ENCODE data around the gene CARD16. TPM values are rescaled to one million over a fixed set of nuclear protein-coding genes. Genes with fewer than 3 reads are reported as not detected.
"Not testable (repeated sequence)": the region's sequence is repeated elsewhere in the genome, so short reads cannot be mapped to it uniquely, and the experiment has no call there.

CARD16 gene
- total RNA-seq, 1 experiment from 2014 or later = not detected

DNA sequence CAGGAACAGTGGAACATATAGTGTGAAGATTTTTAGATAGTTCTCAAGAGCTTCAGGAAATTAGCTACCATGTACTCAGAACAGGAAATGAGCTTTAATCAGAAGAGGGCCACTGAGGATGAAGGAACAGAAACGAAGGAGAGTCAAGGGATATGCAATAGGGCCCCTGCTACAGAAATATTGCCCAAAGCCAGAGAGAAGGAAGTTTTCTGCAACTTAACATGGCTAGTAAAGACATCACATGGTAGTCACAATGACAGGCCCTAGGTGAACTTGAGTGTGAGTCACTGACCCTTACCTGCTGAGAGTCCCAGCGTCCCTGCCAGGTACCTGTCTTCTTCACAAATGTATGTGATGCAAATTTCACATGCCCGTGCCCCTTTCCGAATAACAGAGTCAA, 25.2 kb upstream of the CARD16 start:
- Mint-ChIP-seq H3K36me3 (no peaks in the 10 kb centered on the region), H3K4me1 (peaks cover 8% of the 10 kb centered on the region), H3K4me3 (no peak overlapping the region), H3K9me3 (no peaks in the 10 kb centered on the region), H3K27me3 (ENCODE audit: low read depth) (no peaks in the 10 kb centered on the region), H3K27ac (no peak overlapping the region)
- no peak for DNase-seq (ENCODE audit: low spot score)
- no peak for TF ChIP-seq RELA (CRISPR knock-in tag; IDR thresholded peaks at IDR 0.05; ENCODE audit: borderline replicate concordance)
- TF ChIP-seq, protein P1, sequence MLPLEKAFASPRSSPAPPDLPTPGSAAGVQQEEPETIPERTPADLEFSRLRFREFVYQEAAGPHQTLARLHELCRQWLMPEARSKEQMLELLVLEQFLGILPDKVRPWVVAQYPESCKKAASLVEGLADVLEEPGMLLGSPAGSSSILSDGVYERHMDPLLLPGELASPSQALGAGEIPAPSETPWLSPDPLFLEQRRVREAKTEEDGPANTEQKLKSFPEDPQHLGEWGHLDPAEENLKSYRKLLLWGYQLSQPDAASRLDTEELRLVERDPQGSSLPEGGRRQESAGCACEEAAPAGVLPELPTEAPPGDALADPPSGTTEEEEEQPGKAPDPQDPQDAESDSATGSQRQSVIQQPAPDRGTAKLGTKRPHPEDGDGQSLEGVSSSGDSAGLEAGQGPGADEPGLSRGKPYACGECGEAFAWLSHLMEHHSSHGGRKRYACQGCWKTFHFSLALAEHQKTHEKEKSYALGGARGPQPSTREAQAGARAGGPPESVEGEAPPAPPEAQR (CRISPR knock-in tag; IDR thresholded peaks at IDR 0.05) = no peak
- TF ChIP-seq, protein P2, sequence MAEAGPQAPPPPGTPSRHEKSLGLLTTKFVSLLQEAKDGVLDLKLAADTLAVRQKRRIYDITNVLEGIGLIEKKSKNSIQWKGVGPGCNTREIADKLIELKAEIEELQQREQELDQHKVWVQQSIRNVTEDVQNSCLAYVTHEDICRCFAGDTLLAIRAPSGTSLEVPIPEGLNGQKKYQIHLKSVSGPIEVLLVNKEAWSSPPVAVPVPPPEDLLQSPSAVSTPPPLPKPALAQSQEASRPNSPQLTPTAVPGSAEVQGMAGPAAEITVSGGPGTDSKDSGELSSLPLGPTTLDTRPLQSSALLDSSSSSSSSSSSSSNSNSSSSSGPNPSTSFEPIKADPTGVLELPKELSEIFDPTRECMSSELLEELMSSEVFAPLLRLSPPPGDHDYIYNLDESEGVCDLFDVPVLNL (CRISPR knock-in tag; IDR thresholded peaks at IDR 0.05; ENCODE audit: borderline replicate concordance, low read depth) = no peak
- TF ChIP-seq, protein P3, sequence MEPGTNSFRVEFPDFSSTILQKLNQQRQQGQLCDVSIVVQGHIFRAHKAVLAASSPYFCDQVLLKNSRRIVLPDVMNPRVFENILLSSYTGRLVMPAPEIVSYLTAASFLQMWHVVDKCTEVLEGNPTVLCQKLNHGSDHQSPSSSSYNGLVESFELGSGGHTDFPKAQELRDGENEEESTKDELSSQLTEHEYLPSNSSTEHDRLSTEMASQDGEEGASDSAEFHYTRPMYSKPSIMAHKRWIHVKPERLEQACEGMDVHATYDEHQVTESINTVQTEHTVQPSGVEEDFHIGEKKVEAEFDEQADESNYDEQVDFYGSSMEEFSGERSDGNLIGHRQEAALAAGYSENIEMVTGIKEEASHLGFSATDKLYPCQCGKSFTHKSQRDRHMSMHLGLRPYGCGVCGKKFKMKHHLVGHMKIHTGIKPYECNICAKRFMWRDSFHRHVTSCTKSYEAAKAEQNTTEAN (CRISPR knock-in tag; IDR thresholded peaks at IDR 0.05) = no peak
- no peak for TF ChIP-seq ESRRA (CRISPR knock-in tag; IDR thresholded peaks at IDR 0.05; ENCODE audit: borderline replicate concordance)
- TF ChIP-seq AFF4 (CRISPR knock-in tag; IDR thresholded peaks at IDR 0.05; ENCODE audit: borderline replicate concordance) = no peak
- TF ChIP-seq CREM (CRISPR knock-in tag; IDR thresholded peaks at IDR 0.05) = no peak
- TF ChIP-seq SOX15 (CRISPR knock-in tag; IDR thresholded peaks at IDR 0.05) = no peak
- TF ChIP-seq PRDM15 (CRISPR knock-in tag; IDR thresholded peaks at IDR 0.05) = no peak
- TF ChIP-seq FOXP1 (CRISPR knock-in tag; IDR thresholded peaks at IDR 0.05; ENCODE audit: borderline replicate concordance) = no peak
- TF ChIP-seq ELF4 (CRISPR knock-in tag; IDR thresholded peaks at IDR 0.05; ENCODE audit: low read depth) = no peak
- TF ChIP-seq HMGA2 (CRISPR knock-in tag; IDR thresholded peaks at IDR 0.05) = no peak
- POLR2A ChIA-PET = no interaction called here
- no peak for ATAC-seq
- CTCF ChIA-PET = no interaction called here

DNA sequence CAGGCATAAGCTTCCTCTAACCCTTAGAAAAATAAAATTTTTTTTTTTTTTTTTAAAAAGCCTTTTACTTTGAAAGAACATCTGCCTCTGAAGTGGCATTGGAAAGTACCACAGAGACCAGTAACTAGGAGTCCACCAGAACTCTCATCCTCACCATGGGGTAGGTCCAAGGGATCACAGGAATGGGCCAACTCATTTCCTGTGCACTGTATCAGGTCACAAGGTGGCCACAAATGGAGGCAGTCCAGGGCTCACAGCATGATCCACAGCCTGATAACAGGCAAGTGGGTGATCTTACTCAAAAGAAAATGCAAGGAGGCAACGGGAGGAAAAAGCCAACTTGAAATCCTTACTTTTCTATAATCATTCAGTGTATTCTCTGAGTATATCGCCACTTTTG, 24.6 kb upstream of the CARD16 start:
- H3K27ac Mint-ChIP-seq; CTCF ChIA-PET; POLR2A ChIA-PET; H3K4me3 Mint-ChIP-seq; H3K36me3 Mint-ChIP-seq; ATAC-seq; H3K9me3 Mint-ChIP-seq; H3K27me3 Mint-ChIP-seq (ENCODE audit: low read depth); DNase-seq (ENCODE audit: low spot score); H3K4me1 Mint-ChIP-seq: not testable (repeated sequence)

GRCh38 chr11:105063245-105063941, 18.3 kb upstream of the CARD16 start:
- POLR2A ChIA-PET; DNase-seq (ENCODE audit: low spot score); H3K4me1 Mint-ChIP-seq; CTCF ChIA-PET; H3K4me3 Mint-ChIP-seq; ATAC-seq; H3K27me3 Mint-ChIP-seq (ENCODE audit: low read depth); H3K9me3 Mint-ChIP-seq; H3K27ac Mint-ChIP-seq; H3K36me3 Mint-ChIP-seq: not testable (repeated sequence)
